Lung (tissue), 12 donors: ENCODE results near the gene ATP9A. TPM values are rescaled to one million over a fixed set of nuclear protein-coding genes. Genes with fewer than 3 reads are reported as not detected.
"Not testable (repeated sequence)": the region's sequence is repeated elsewhere in the genome, so short reads cannot be mapped to it uniquely, and the experiment has no call there.

Experiments used
- ATAC-seq: fragments of 200-7000 bp; cut with Tn5 transposase; one replicate; pipeline ENCODE4 v1.9.1; 2020; ENCODE audit warnings: moderate number of reproducible peaks; ENCODE audit not compliant: insufficient read depth, low FRiP score
- DNase-seq, 3 donors: peaks; one replicate each; pipeline ENCODE4 v3.0.0-alpha.2; 2013 to 2017
- H3K27ac ChIP-seq, 2 donors: one replicate each; pipeline ENCODE4 v1.5.1; 2013; ENCODE audit warnings: mild to moderate bottlenecking in 2 of 2, moderate library complexity in 2 of 2, control low read depth in 1 of 2, inconsistent platforms in 1 of 2, low read depth in 1 of 2, low read length in 1 of 2
- H3K27me3 ChIP-seq, 3 donors: one replicate each; pipeline ENCODE4 v1.5.1; 2013; ENCODE audit warnings: low read length in 2 of 3; ENCODE audit not compliant: control insufficient read depth in 3 of 3, insufficient read depth in 3 of 3
- H3K36me3 ChIP-seq, 4 donors: one replicate each; pipeline ENCODE4 v1.5.1; 2013; ENCODE audit warnings: low read length in 4 of 4, mild to moderate bottlenecking in 1 of 4, moderate library complexity in 1 of 4; ENCODE audit not compliant: control insufficient read depth in 4 of 4, insufficient read depth in 4 of 4
- H3K4me1 ChIP-seq, 5 donors: one replicate each; pipeline ENCODE4 v1.5.1; 2013; ENCODE audit warnings: low read length in 5 of 5, mild to moderate bottlenecking in 2 of 5, moderate library complexity in 1 of 5; ENCODE audit not compliant: control insufficient read depth in 5 of 5, insufficient read depth in 5 of 5
- H3K4me3 ChIP-seq: one replicate; pipeline ENCODE4 v1.5.1; 2013; ENCODE audit warnings: mild to moderate bottlenecking, control low read depth, moderate library complexity
- H3K9ac ChIP-seq, 2 donors: one replicate each; pipeline ENCODE4 v1.5.1; 2013; ENCODE audit warnings: low read length in 2 of 2, control low read depth in 1 of 2; ENCODE audit not compliant: insufficient read depth in 1 of 2
- H3K9me3 ChIP-seq, 4 donors: one replicate each; pipeline ENCODE4 v1.5.1; 2013; ENCODE audit warnings: low read length in 3 of 4, mild to moderate bottlenecking in 1 of 4, moderate library complexity in 1 of 4; ENCODE audit not compliant: control insufficient read depth in 4 of 4, insufficient read depth in 3 of 4
- WGBS, 2 donors: extraction: QIAGEN DNeasy Blood & Tissue Kit; methylation state at CpG; one replicate each; pipeline ENCODE4 v1.1.7; 2013; 5-methylcytosine and 5-hydroxymethylcytosine counted together
- polyA plus RNA-seq, 2 donors: library from polyadenylated mRNA; stranded (reverse); fragments of 200-250 nt; gene quantifications; one replicate each; pipeline ENCODE4 v1.2.1, GENCODE V29; 2013
- total RNA-seq, 2 donors: library from RNA; depleted of rRNA in 1 of 2; stranded (reverse); fragments of >200 nt in 1 of 2; gene quantifications; one replicate each; pipeline ENCODE4 v1.2.1, GENCODE V29; 2014 to 2021
- TF ChIP-seq, protein P1 (sequence below): IDR thresholded peaks from 2 replicates; pipeline ENCODE4 v1.5.1; 2012; ENCODE audit warnings: mild to moderate bottlenecking; ENCODE audit errors: control extremely low read depth, extremely low read depth
- donor health status: control.
- donor health status: control.
- donor health status: Bipolar disorder and iron deficiency.
- donor health status: healthy.
- donor health status: DM: yes; HTN: yes; CAD: no.

ATP9A gene
- total and polyA plus RNA-seq, 4 donors: 3.3 to 43.6 (median 14.9) TPM

- H3K27ac ChIP-seq: no peak overlapping the region
- H3K27me3 ChIP-seq: no peaks in the 10 kb centered on the region
- H3K36me3 ChIP-seq: peaks cover 3 to 10% (median 6%) of the 10 kb centered on the region in 4 donors
- TF ChIP-seq, protein P1, sequence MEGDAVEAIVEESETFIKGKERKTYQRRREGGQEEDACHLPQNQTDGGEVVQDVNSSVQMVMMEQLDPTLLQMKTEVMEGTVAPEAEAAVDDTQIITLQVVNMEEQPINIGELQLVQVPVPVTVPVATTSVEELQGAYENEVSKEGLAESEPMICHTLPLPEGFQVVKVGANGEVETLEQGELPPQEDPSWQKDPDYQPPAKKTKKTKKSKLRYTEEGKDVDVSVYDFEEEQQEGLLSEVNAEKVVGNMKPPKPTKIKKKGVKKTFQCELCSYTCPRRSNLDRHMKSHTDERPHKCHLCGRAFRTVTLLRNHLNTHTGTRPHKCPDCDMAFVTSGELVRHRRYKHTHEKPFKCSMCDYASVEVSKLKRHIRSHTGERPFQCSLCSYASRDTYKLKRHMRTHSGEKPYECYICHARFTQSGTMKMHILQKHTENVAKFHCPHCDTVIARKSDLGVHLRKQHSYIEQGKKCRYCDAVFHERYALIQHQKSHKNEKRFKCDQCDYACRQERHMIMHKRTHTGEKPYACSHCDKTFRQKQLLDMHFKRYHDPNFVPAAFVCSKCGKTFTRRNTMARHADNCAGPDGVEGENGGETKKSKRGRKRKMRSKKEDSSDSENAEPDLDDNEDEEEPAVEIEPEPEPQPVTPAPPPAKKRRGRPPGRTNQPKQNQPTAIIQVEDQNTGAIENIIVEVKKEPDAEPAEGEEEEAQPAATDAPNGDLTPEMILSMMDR: no peak
- H3K9ac ChIP-seq: no peak overlapping the region
- no peak for DNase-seq
- H3K4me3 ChIP-seq: no peak overlapping the region
- ATAC-seq: no peak
- no peaks in the 10 kb centered on the region for H3K4me1 ChIP-seq
- WGBS, 2 donors: 92 to 95% methylated on average over 13 of the region's 13 CpGs
- H3K9me3 ChIP-seq: no peaks in the 10 kb centered on the region
Observed at GRCh38 chr20:51725584-51726176, 42.5 kb downstream of the ATP9A start.

GRCh38 chr20:51723026-51723425 is 45.2 kb downstream of the ATP9A start:
- DNase-seq, H3K27me3 ChIP-seq, H3K9me3 ChIP-seq, ATAC-seq, H3K4me3 ChIP-seq, H3K27ac ChIP-seq, H3K36me3 ChIP-seq, H3K4me1 ChIP-seq, H3K9ac ChIP-seq: not testable (repeated sequence)
- 90 to 98% methylated on average over 2 of the region's 2 CpGs for WGBS, 2 donors

DNA sequence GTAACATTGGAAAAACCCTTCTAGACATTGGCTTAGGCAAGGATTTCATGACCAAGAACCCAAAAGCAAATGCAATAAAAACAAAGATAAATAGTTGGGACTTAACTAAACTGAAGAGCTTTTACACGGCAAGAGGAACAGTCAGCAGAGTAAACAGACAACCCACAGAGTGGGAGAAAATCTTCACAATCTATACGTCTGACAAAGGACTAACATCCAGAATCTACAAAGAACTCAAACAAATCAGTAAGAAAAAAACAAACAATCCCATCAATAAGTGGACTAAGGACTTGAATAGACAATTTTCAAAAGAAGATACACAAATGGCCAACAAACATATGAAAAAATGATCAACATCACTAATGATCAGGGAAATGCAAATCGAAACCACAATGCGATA is 45.9 kb downstream of the ATP9A start:
- not testable (repeated sequence) for ATAC-seq, H3K9ac ChIP-seq, H3K9me3 ChIP-seq, H3K4me3 ChIP-seq, DNase-seq, H3K4me1 ChIP-seq, H3K27ac ChIP-seq, H3K27me3 ChIP-seq, H3K36me3 ChIP-seq
- 83 to 84% methylated on average over 4 of the region's 4 CpGs for WGBS, 2 donors

- Histone ChIP-seq H3K27ac (no peak overlapping the region), H3K9me3 (no peaks in the 10 kb centered on the region), H3K4me1 (no peaks in the 10 kb centered on the region), H3K36me3 (peaks cover 3 to 10% (median 5%) of the 10 kb centered on the region in 4 donors), H3K4me3 (no peak overlapping the region), H3K27me3 (no peaks in the 10 kb centered on the region), H3K9ac (no peak overlapping the region)
- no peak for DNase-seq
- TF ChIP-seq, protein P1: no peak
- ATAC-seq: peak; percentile 58
- 85% methylated on average over 8 of the region's 8 CpGs for WGBS, 2 donors
Observed at GRCh38 chr20:51720854-51721253, 47.3 kb downstream of the ATP9A start.
